Upper lobe of right lung (tissue), 1 donor: ENCODE results near the gene MRPS6. TPM values are rescaled to one million over a fixed set of nuclear protein-coding genes. Genes with fewer than 3 reads are reported as not detected.

ENCODE experiments used
- ATAC-seq: fragments of 200-7000 bp; cut with Tn5 transposase; one replicate; pipeline ENCODE4 v1.9.1; 2020; ENCODE audit warnings: mild to moderate bottlenecking, moderate library complexity
- DNase-seq: peaks from one replicate; pipeline ENCODE4 v3.0.0-alpha.2; 2020
- H3K27ac ChIP-seq: fragments of 200-600 bp; one replicate; pipeline ENCODE4 v1.8.0; 2022
- H3K27me3 ChIP-seq: fragments of 200-600 bp; one replicate; pipeline ENCODE4 v1.8.0; 2022; ENCODE audit warnings: mild to moderate bottlenecking
- H3K36me3 ChIP-seq: fragments of 200-600 bp; one replicate; pipeline ENCODE4 v1.8.0; 2022
- H3K4me1 ChIP-seq: fragments of 200-600 bp; one replicate; pipeline ENCODE4 v1.8.0; 2022
- H3K4me3 ChIP-seq: fragments of 200-600 bp; one replicate; pipeline ENCODE4 v1.8.0; 2022; ENCODE audit warnings: mild to moderate bottlenecking
- H3K9me3 ChIP-seq: fragments of 200-600 bp; one replicate; pipeline ENCODE4 v1.8.0; 2022
- CTCF ChIP-seq: fragments of 200-600 bp; IDR thresholded peaks from one replicate; pipeline ENCODE4 v1.8.0; 2022; ENCODE audit warnings: antibody characterized with exemption
- intact Hi-C: fragments of 100-400 bp; cut with DNase I; formaldehyde crosslinking; loops from one replicate; pipeline ENCODE4 v1.11.0; 2022
- total RNA-seq: library from RNA; stranded (reverse); fragmentation: NEBNext Ultra II Directional; extraction: Animal tissue kit (Norgen Biotek cat#: 25700); gene quantifications from one replicate; pipeline ENCODE4 v1.2.1, GENCODE V29; 2021
- donor health status: DM: no; HTN: yes; CAD: no; lungs with severe emphysema.

The MRPS6 gene
- total RNA-seq, 1 donor from 2014 or later, result 57.6 TPM

- no peak overlapping the region for H3K27ac ChIP-seq
- H3K36me3 ChIP-seq, result no peaks in the 10 kb centered on the region
- TF ChIP-seq CTCF, result no peak
- no peaks in the 10 kb centered on the region for H3K4me1 ChIP-seq
- ATAC-seq (no peak), DNase-seq (no peak)
- no peaks in the 10 kb centered on the region for H3K27me3 ChIP-seq
- intact Hi-C loops, result no loop called here
- no peak overlapping the region for H3K4me3 ChIP-seq
- H3K9me3 ChIP-seq, result no peaks in the 10 kb centered on the region
These were observed 85.8 kb downstream of the MRPS6 start for GRCh38 chr21:34158866-34159835.

- no peak for DNase-seq
- peaks cover 38% of the 10 kb centered on the region for H3K9me3 ChIP-seq
- H3K27ac ChIP-seq, result no peak overlapping the region
- no peaks in the 10 kb centered on the region for H3K4me1 ChIP-seq
- H3K4me3 ChIP-seq, result no peak overlapping the region
- intact Hi-C loops, result no loop called here
- H3K36me3 ChIP-seq, result no peaks in the 10 kb centered on the region
- no peak for TF ChIP-seq CTCF
- ATAC-seq, result no peak
- no peaks in the 10 kb centered on the region for H3K27me3 ChIP-seq
These were observed 93.1 kb downstream of the MRPS6 start for GRCh38 chr21:34166468-34166867.

GRCh38 chr21:34170886-34171285, 97.5 kb downstream of the MRPS6 start:
- Histone ChIP-seq H3K27ac (no peak overlapping the region), H3K4me1 (no peaks in the 10 kb centered on the region), H3K9me3 (peaks cover 27% of the 10 kb centered on the region), H3K4me3 (no peak overlapping the region), H3K36me3 (no peaks in the 10 kb centered on the region), H3K27me3 (no peaks in the 10 kb centered on the region)
- ATAC-seq (no peak), DNase-seq (no peak)
- intact Hi-C loops, result no loop called here
- TF ChIP-seq CTCF, result no peak

GRCh38 chr21:34174470-34174869, 101.1 kb downstream of the MRPS6 start:
- no peaks in the 10 kb centered on the region for H3K4me1 ChIP-seq
- intact Hi-C loops, result no loop called here
- no peaks in the 10 kb centered on the region for H3K36me3 ChIP-seq
- H3K4me3 ChIP-seq, result no peak overlapping the region
- no peaks in the 10 kb centered on the region for H3K27me3 ChIP-seq
- no peak for TF ChIP-seq CTCF
- no peak overlapping the region for H3K27ac ChIP-seq
- DNase-seq, result no peak
- no peak for ATAC-seq
- H3K9me3 ChIP-seq, result no peaks in the 10 kb centered on the region

GRCh38 chr21:34176448-34176847, 103.1 kb downstream of the MRPS6 start:
- Histone ChIP-seq H3K27me3 (no peaks in the 10 kb centered on the region), H3K9me3 (no peaks in the 10 kb centered on the region), H3K4me1 (no peaks in the 10 kb centered on the region), H3K36me3 (no peaks in the 10 kb centered on the region), H3K27ac (no peak overlapping the region), H3K4me3 (no peak overlapping the region)
- DNase-seq, result no peak
- intact Hi-C loops, result no loop called here
- no peak for ATAC-seq
- TF ChIP-seq CTCF, result no peak
